Stimulated activated CD4-positive, alpha-beta T cell treated with anti-CD3 and anti-CD28 coated beads, Interleukin-15, amount 100 ng/mL, for 1 hour (primary cell): ENCODE results near the gene EXOC6.
"Not testable (repeated sequence)": the region's sequence is repeated elsewhere in the genome, so short reads cannot be mapped to it uniquely, and the experiment has no call there.

ENCODE experiments used
- DNase-seq, 2 donors: peaks; one replicate each; pipeline ENCODE4 v3.0.0-alpha.2; 2020; ENCODE audit warnings: low read depth in 1 of 2, low spot score in 1 of 2

Gene EXOC6

DNA sequence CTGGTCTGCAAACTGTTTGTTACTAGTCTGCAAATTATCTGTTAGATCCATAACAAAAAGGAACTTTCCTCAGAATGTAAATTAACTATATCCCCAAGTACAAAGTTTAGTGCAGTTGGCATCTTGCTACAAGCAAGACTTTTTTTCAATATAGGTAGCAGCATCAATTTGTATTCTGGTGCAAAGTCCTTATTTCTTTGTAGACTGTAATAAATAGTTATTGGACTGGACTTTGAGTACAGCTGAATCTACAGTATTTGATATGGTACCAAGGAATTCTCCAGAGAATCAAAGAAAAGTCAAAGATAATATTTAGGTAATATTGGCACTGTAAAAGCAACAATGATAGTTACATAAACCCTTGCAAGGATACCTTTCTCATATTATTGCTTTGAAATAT, 89.6 kb downstream of the EXOC6 start:
- DNase-seq: no peak

- no peak for DNase-seq
These were observed 90.5 kb downstream of the EXOC6 start for GRCh38 chr10:92938841-92939240.

DNA sequence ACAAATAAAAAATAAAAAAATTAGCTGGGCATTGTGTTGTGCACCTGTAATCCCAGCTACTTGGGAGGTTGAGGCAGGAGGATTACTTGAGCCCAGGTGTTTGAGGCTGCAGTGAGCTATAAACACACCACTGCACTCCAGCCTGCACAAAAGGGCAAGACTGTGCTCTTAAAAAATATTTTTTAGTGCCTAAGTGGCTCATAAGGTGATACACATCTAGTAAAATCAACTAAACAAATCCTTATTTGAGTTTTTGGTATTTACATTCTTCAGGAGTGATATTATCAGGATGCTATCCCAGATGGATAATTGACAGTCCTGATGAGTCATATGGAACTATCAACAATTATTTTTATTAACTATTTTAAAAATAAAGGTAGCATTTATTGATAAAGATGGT, 93.9 kb downstream of the EXOC6 start:
- DNase-seq: no peak

DNA sequence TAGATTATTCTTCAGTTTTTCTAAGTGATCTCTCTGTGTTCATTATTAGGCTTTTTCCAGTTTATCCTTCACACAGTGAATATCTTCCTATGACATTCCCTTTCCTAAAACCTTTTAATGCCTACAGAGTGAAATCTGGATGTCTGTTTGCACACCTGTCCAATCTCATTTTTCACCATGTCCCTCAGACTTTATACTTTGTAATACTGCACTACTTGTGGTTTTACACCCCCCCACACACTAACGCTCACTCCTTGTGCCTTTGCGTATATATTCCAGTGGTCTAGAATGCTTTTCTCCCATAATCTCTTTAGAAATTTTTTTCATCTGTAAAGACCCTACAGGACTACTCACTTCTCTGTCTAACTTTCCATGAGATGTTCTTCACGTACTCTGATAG, 98.2 kb downstream of the EXOC6 start:
- DNase-seq: no peak

GRCh38 chr10:92952573-92952972, 104.3 kb downstream of the EXOC6 start:
- not testable (repeated sequence) for DNase-seq

DNA sequence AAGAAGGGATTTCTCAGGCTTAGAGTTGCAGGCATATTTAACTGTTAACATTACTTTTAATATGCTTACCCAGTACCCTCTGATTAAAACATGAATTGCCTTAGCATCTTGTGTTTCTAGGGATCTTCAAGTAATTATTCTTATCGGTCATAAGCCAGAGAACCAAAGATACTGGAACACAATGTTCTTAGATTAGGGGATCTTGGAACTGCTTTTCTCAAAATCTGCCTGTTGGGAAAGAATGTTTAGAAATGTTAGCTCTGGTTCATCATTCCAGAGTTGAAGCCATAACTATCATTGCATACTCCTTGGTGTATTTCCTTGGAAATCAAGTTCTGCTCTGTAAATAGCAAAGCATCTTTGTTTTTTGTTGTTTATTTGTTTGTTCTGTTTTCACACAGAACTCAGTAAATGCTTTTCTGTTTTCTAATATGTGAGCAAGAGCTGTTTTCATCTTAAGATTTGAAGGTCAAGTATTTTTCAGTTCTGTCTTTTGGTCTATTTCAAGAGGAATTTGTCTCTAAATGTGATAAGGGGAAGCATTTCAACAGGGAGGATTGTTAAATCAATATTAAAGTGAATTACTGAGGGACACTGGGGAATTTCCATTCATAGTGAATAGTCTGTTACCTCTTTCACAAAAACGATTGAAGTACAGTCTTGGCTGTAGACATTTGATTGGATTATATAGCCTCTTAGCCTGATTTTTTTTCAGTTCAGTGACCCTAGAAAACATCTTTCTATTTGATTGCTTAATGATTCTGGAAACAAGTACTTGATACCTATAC, 109.1 kb downstream of the EXOC6 start:
- no peak for DNase-seq

- no peak for DNase-seq
These were observed 113.3 kb downstream of the EXOC6 start for GRCh38 chr10:92961638-92962037.

- DNase-seq: no peak
These were observed 117.0 kb downstream of the EXOC6 start for GRCh38 chr10:92965314-92965713.

DNA sequence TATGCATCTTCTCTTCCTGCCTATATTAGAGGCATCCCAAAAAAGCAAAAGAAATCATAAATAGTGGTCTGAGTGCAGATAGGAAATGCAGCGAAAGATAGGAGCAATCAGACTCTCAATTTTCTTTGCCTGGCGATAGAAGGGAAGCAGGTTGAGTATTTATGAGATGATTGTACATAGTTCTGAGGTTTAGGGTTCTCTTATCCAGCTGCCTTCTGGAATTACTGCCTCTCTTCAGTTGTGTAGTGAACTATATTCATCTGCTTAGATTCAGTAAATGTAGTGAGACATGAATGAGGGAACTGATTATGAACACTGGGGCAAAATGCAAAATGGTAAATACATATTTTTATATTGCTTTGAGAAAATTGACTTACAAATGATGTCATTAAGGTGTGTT, 119.3 kb downstream of the EXOC6 start:
- no peak for DNase-seq

GRCh38 chr10:92969151-92969550, 120.8 kb downstream of the EXOC6 start:
- no peak for DNase-seq

DNA sequence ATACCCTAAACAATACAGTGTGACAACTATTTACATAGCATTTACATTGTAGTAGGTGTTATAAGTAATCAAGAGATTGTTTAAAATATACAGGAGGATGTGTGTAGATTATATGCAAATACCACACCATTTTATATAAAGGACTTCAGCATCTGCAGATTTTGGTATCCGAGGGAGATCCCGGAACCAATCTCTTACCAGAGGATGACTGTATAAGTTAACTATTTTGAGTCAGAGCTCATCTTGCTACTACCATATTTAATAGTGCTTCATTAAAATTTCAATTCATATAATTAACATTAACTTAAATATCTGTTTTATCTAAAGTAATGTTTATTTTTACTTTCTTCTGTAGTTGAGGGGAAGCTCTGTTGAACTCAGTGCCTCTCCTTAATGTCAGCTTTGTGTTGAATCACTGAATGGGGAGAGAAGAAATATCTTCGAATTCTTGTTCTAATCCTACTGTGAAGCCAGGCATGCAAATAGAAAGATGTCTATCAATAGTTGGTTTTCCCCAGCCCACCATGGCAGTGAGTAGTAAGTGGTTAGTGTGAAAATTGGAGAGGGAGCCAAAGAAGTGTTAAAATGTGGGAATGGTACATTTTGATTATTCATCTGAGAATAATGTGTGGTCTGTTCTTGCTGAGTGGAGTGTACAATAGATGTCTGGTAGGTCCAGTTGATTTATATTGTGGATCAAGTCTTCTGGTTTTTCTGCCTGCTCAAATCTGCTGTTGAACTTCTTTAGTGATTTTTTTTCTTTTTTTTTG, 122.2 kb downstream of the EXOC6 start:
- no peak for DNase-seq

DNA sequence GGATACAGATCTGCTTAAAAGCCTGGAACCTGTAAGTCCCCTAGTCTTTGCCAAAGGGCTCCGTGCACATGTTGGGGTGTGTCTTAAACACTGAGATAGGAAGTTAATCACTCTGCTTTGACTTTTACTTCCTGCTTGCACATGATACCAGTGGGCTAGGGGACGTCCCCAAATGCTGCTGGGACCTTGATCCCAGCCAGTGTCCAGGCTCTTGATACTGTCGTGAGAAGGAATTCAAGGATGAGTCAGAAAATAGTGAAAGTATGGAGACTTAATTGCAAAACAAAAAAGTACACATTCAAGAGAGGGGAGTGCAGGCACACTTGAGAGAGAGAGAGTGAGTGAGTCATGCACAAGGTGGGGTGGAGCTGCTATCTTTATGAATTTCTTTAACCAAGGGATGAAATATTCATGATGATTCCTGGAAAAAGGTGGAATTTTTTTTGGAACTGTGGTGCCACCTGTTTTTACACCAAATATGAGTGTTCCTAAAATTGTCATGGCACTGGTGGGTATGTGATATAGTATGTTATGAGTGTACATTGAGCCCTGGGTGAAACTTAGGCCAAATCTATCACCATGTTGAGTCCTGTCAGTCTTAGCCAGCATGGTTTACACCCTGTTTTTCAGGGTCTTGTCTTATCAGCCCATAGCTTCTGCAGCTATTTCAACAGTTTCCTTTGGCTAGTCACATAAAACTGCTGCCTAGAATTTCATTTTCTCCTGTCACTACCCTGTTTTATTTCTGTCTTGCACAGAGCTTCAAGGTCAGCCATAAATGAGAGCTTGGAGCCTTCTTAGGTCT, 123.9 kb downstream of the EXOC6 start:
- no peak for DNase-seq

GRCh38 chr10:92972886-92973285, 124.6 kb downstream of the EXOC6 start:
- DNase-seq: no peak

- not testable (repeated sequence) for DNase-seq
These were observed 128.0 kb downstream of the EXOC6 start for GRCh38 chr10:92976278-92976677.

- DNase-seq: no peak
These were observed 140.9 kb downstream of the EXOC6 start for GRCh38 chr10:92989250-92989649.

DNA sequence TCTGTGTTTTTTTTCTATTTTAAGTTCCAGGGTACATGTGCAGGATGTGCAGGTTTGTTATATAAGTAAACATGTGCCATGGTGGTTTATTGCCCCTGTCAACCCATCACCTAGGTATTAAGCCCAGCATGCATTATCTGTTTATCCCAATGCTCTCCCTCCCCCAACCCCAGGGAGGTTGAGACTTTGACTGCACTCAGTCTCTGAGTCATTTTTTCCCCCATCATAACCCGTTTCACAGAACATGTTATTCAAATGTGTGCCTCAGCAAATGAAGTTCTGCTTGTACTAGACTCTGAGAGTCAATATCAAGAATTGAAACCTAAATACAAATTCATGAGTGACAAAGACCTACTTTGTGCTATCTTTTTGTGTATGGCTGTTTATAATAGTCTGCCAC, 142.3 kb downstream of the EXOC6 start:
- no peak for DNase-seq

DNA sequence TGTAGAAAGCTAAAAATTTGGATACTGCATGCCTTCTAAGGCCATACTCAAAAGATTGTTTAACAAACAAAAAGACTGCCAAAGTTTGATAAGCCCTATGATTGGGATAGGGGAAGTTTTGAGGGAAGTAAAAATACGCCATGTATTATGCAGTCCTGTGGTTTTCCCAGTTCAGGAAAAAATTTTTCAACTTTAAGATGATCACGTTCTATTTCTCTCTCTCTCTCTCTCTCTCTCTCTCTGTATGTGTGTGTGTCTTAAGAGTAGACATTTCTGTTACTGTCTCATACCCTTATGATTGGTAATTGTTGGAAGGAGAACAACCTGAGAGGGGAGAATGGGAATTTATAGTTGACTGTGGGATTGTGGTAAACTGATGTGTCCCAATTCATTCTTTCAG, 143.2 kb downstream of the EXOC6 start:
- DNase-seq: no peak

GRCh38 chr10:92993699-92994272, 145.5 kb downstream of the EXOC6 start:
- no peak for DNase-seq

DNA sequence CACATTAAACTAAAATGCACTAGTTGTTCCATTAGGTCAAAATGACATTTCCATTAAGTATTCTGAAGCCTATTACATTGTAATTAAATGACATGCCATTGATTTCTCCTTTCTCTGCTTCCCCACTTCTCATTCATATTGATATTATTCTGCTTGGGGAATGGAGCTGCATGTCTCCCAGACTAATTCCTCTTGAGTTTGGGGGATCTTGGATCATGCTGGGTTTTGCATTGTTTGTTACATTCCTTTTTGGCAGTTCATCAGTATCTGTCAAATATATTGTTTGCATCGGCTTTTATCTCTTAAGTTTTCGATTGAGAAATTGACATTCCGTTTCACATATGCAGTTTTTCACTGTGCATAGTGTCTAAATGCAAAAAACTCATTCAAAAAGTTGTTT, 147.2 kb downstream of the EXOC6 start:
- no peak for DNase-seq

DNA sequence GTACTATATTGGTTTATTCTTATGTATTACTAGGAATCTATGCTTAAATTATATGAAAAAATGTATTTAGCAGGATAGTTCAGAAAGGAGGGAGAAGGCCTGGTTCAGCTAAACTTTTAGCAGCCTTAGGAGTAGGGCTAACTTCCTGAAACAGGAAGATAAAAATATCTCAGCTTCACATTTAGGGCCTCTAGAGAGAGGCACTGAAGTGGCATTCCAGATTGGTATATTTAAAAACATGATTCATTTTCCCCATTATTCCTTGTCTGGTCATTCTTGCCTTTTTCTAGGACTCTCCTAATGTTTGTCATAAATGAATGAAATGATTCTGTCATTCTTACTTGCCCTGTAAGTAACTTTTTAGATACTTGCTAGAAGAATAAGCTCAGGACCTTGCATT, 149.3 kb downstream of the EXOC6 start:
- no peak for DNase-seq

- DNase-seq: no peak
These were observed 150.9 kb downstream of the EXOC6 start for GRCh38 chr10:92999191-92999590.
